Endothelial cell of umbilical vein (primary cell): ENCODE results near the gene KRT17. TPM values are rescaled to one million over a fixed set of nuclear protein-coding genes. Genes with fewer than 3 reads are reported as not detected.

ENCODE experiments used
- BruUV-seq: library from RNA; stranded (reverse); fragments of 400-500 nt; replicated peaks from 2 replicates; lab custom pipeline; 2021; lab: Mats Ljungman, UMichigan
- CTCF ChIA-PET: fragments of 300-600, 350-600 bp; sonication (Branson Sonifier 250); formaldehyde crosslinking; loops from one replicate; lab custom pipeline; 2021; ENCODE audit warnings: antibody characterized with exemption, inconsistent platforms; lab: Charles Lee
- POLR2A ChIA-PET: fragments of 300-600, 350-600 bp; sonication (Branson Sonifier 250); formaldehyde crosslinking; loops from one replicate; lab custom pipeline; 2021; ENCODE audit warnings: antibody characterized with exemption, inconsistent platforms; lab: Charles Lee
- DNase-seq: peaks from one replicate; pipeline ENCODE4 v3.0.0-alpha.2; 2011; ENCODE audit warnings: low read depth, low spot score
- FAIRE-seq: peaks from 2 replicates; lab custom pipeline; 2011; peaks lifted over from hg19 to GRCh38; lab: Jason Lieb, UNC
- H2AFZ ChIP-seq: 2 replicates; pipeline ENCODE4 v1.6.0; 2012; ENCODE audit warnings: low read depth, low read length, control low read depth, inconsistent platforms
- H3K27ac ChIP-seq: 2 replicates; pipeline ENCODE4 v1.5.1; 2011; ENCODE audit warnings: low read depth, mild to moderate bottlenecking, control low read depth, low read length, moderate library complexity; ENCODE audit not compliant: insufficient read depth
- H3K27me3 ChIP-seq, 2 experiments: 2 replicates each; pipeline versions ENCODE4 v1.6.0 to v1.6.1; 2011; ENCODE audit warnings: low read length in 2 of 2, mixed read lengths in 1 of 2; ENCODE audit not compliant: control insufficient read depth in 2 of 2, insufficient read depth in 2 of 2
- H3K36me3 ChIP-seq, 2 experiments: 2 replicates in 1 of 2; 3 replicates in 1 of 2; pipeline ENCODE4 v1.5.1; 2011; ENCODE audit warnings: low read length in 2 of 2, mild to moderate bottlenecking in 1 of 2, moderate library complexity in 1 of 2; ENCODE audit not compliant: control insufficient read depth in 2 of 2, insufficient read depth in 2 of 2; ENCODE audit errors: extremely low read depth in 1 of 2
- H3K4me1 ChIP-seq: 3 replicates; pipeline ENCODE4 v1.5.1; 2011; ENCODE audit warnings: mild to moderate bottlenecking, low read length; ENCODE audit not compliant: control insufficient read depth, insufficient read depth; ENCODE audit errors: extremely low read depth
- H3K4me2 ChIP-seq: 2 replicates; pipeline ENCODE4 v1.6.1; 2011; ENCODE audit warnings: low read length, control low read depth, mixed read lengths; ENCODE audit not compliant: insufficient read depth
- H3K4me3 ChIP-seq, 3 experiments: fragments of 200-600 bp in 1 of 3; sonication (generic), shearing (Covaris generic) in 1 of 3; replicated peaks in 1 of 3; 2 replicates each; pipeline ENCODE4 v1.5.1; 2011 to 2016; ENCODE audit warnings: control low read depth in 3 of 3, low read length in 3 of 3, mild to moderate bottlenecking in 2 of 3, inconsistent platforms in 1 of 3, low read depth in 1 of 3, moderate library complexity in 1 of 3; ENCODE audit not compliant: insufficient read depth in 1 of 3
- H3K79me2 ChIP-seq: 2 replicates; pipeline ENCODE4 v1.6.0; 2012; ENCODE audit warnings: low read length, inconsistent platforms; ENCODE audit not compliant: control insufficient read depth, insufficient read depth
- H3K9ac ChIP-seq: replicated peaks from 2 replicates; pipeline ENCODE3; 2011; ENCODE audit warnings: low read length, control low read depth; ENCODE audit not compliant: insufficient read depth; ENCODE audit errors: extremely low read depth
- H3K9me1 ChIP-seq: replicated peaks from 3 replicates; pipeline ENCODE4 v1.6.0; 2011; ENCODE audit warnings: mild to moderate bottlenecking, low read length; ENCODE audit not compliant: control insufficient read depth, insufficient read depth; ENCODE audit errors: extremely low read depth
- H3K9me3 ChIP-seq: replicated peaks from 2 replicates; pipeline ENCODE4 v1.5.1; 2012; ENCODE audit warnings: low read length, inconsistent platforms; ENCODE audit not compliant: control insufficient read depth, insufficient read depth
- H4K20me1 ChIP-seq: replicated peaks from 2 replicates; pipeline ENCODE3; 2011; ENCODE audit warnings: mild to moderate bottlenecking, low read length; ENCODE audit not compliant: control insufficient read depth, insufficient read depth; ENCODE audit errors: extremely low read depth
- CTCF ChIP-seq, 2 donors: IDR thresholded peaks; 1 replicate in 1 of 2; 2 replicates in 1 of 2; pipeline ENCODE4 v1.5.1; 2011; ENCODE audit warnings: low read length in 2 of 2, mild to moderate bottlenecking in 2 of 2, moderate library complexity in 2 of 2, control low read depth in 1 of 2, inconsistent platforms in 1 of 2, low read depth in 1 of 2; ENCODE audit not compliant: insufficient read depth in 1 of 2; ENCODE audit errors: extremely low read depth in 1 of 2
- EZH2 ChIP-seq: IDR thresholded peaks from 2 replicates; pipeline ENCODE4 v1.6.1; 2012; ENCODE audit warnings: borderline replicate concordance, low read depth, mild to moderate bottlenecking, moderate library complexity, low read length, inconsistent platforms; ENCODE audit not compliant: severe bottlenecking
- FOS ChIP-seq: IDR thresholded peaks from 2 replicates; pipeline ENCODE4 v1.6.1; 2011; ENCODE audit warnings: mild to moderate bottlenecking, low read length, moderate library complexity, borderline replicate concordance; ENCODE audit not compliant: insufficient read depth
- GATA2 ChIP-seq: IDR thresholded peaks from 2 replicates; pipeline ENCODE4 v1.7.0; 2011; ENCODE audit warnings: low read depth, mild to moderate bottlenecking, moderate library complexity, mixed read lengths, low read length; ENCODE audit not compliant: insufficient read length, insufficient read depth
- JUN ChIP-seq: IDR thresholded peaks from 2 replicates; pipeline ENCODE4 v1.6.1; 2011; ENCODE audit warnings: borderline replicate concordance, low read depth; ENCODE audit not compliant: insufficient read length, insufficient read depth
- MYC ChIP-seq: IDR thresholded peaks from one replicate; pipeline ENCODE4 v1.6.1; 2011; ENCODE audit warnings: mild to moderate bottlenecking, low read depth, low read length
- POLR2A ChIP-seq: IDR thresholded peaks from 2 replicates; pipeline ENCODE4 v1.6.1; 2012; ENCODE audit warnings: low read depth, mild to moderate bottlenecking, control low read depth, low read length
- POLR2AphosphoS5 ChIP-seq: IDR thresholded peaks from 2 replicates; pipeline ENCODE4 v1.6.1; 2012; ENCODE audit warnings: low read depth, mild to moderate bottlenecking, control low read depth, low read length, moderate library complexity; ENCODE audit not compliant: insufficient read depth
- dilution Hi-C: fragments of 300-500 bp; cut with MboI; formaldehyde crosslinking; loops from one replicate; pipeline ENCODE4 v1.15.0; 2019; ENCODE audit warnings: low sequenced_read_pairs; ENCODE audit not compliant: extremely low pct_ligation_motif_present
- intact Hi-C: fragments of 100-400 bp; cut with micrococcal nuclease; formaldehyde crosslinking; loops from one replicate; pipeline ENCODE4 v1.10.0; 2022
- polyA plus RNA-seq, 4 experiments: library from polyadenylated mRNA; depleted of rRNA in 3 of 4; stranded (reverse) in 3 of 4; unstranded in 1 of 4; fragments of >200 nt; gene quantifications; 2 replicates each; pipeline versions ENCODE4 v1.2.1 to v1.2.3, GENCODE V29; 2011 to 2012; ENCODE audit warnings: missing spikeins in 1 of 4
- total RNA-seq: library from RNA; stranded (reverse); gene quantifications from 2 replicates; pipeline ENCODE4 v1.2.3, GENCODE V29; 2021
- TF ChIP-seq, protein P1 (sequence below): IDR thresholded peaks from 2 replicates; pipeline ENCODE4 v1.6.1; 2011; ENCODE audit not compliant: insufficient read depth, insufficient read length

KRT17 gene
- total and polyA plus RNA-seq, 2 donors (not counting 3 experiments of a cell fraction or from before 2014, with no cell fraction given), result 0.83 to 1.6 TPM

- DNase-seq, result no peak
- Histone ChIP-seq H3K9me3 (no peaks in the 10 kb centered on the region), H2AFZ (no peak overlapping the region), H3K79me2 (no peaks in the 10 kb centered on the region), H3K9me1 (no peaks in the 10 kb centered on the region), H3K4me2 (no peak overlapping the region), H3K27ac (no peak overlapping the region), H3K9ac (no peak overlapping the region), H3K27me3 (peaks cover 0 to 2% of the 10 kb centered on the region in 2 experiments), H3K36me3 (no peaks in the 10 kb centered on the region), H3K4me1 (no peaks in the 10 kb centered on the region), H3K4me3 (no peak overlapping the region), H4K20me1 (no peaks in the 10 kb centered on the region)
- CTCF ChIA-PET, result no interaction called here
- dilution Hi-C loops (no loop called here), intact Hi-C loops (no loop called here)
- FAIRE-seq, result no peak
- TF ChIP-seq FOS (no peak), CTCF (IDR thresholded peaks at IDR 0.05; ENCODE audit: extremely low read depth in 1 of 2, insufficient read depth in 1 of 2, low read depth in 1 of 2, low read length in 2 of 2) (no peak)
- POLR2A ChIA-PET, result no interaction called here
- no TSS peak for BruUV-seq
These were observed 35.1 kb downstream of the KRT17 start for GRCh38 chr17:41589301-41589700.

- Histone ChIP-seq H3K9ac (no peak overlapping the region), H3K9me1 (no peaks in the 10 kb centered on the region), H3K27me3 (no peaks in the 10 kb centered on the region), H3K36me3 (no peaks in the 10 kb centered on the region), H3K27ac (no peak overlapping the region), H2AFZ (no peak overlapping the region), H3K9me3 (no peaks in the 10 kb centered on the region), H3K79me2 (no peaks in the 10 kb centered on the region), H4K20me1 (no peaks in the 10 kb centered on the region), H3K4me1 (no peaks in the 10 kb centered on the region), H3K4me2 (no peak overlapping the region), H3K4me3 (no peak overlapping the region)
- intact Hi-C loops (no loop called here), dilution Hi-C loops (no loop called here)
- BruUV-seq, result no TSS peak
- TF ChIP-seq JUN (no peak), GATA2 (no peak), POLR2A (no peak), EZH2 (no peak), FOS (no peak), MYC (no peak), CTCF (IDR thresholded peaks at IDR 0.05; ENCODE audit: extremely low read depth in 1 of 2, insufficient read depth in 1 of 2, low read depth in 1 of 2, low read length in 2 of 2) (no peak), POLR2AphosphoS5 (no peak)
- TF ChIP-seq, protein P1, sequence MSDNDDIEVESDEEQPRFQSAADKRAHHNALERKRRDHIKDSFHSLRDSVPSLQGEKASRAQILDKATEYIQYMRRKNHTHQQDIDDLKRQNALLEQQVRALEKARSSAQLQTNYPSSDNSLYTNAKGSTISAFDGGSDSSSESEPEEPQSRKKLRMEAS, result no peak
- ChIA-PET CTCF (no interaction called here), POLR2A (no interaction called here)
- FAIRE-seq, result no peak
- no peak for DNase-seq
These were observed 36.1 kb downstream of the KRT17 start for GRCh38 chr17:41588126-41588810.
